Measurements from ENCODE around the gene EI24.

The EI24 gene

DNA sequence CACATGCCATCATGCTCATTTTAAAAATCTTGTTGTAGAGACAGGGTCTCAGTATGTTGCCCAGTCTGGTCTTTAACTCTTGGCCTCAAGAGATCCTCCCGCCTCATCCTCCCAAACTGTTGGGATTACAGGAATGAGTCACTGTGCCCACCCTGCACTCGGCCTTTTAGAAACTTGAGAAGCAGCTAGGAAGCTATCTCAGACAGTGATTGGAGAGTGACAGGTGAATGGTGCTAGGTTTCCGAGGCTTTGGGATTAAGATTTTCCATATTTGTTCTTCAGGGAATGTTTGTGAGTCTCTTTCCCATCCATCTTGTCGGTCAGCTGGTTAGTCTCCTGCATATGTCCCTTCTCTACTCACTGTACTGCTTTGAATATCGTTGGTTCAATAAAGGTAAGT, 10.5 kb downstream of the EI24 start:
- no peak for DNase-seq (ENCODE audit: low read depth)

DNA sequence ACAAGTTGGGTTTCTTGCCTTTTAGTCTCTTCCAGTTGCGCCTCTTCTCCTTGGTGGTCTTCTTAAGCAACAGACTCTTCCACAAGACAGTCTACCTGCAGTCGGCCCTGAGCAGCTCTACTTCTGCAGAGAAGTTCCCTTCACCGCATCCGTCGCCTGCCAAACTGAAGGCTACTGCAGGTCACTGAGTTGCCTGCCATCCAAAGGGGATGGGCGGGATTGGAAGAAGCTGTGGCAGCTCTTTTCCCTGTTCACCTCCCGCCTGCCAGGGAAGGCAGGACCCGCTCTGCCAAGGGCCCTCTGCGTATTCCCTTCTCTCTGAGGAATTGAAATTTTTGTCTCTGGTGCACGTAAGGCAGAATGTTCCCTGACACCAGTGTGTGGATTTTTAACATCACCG, 14.2 kb downstream of the EI24 start:
- no peak for DNase-seq (ENCODE audit: low read depth)

GRCh38 chr11:125585487-125585886, 16.2 kb downstream of the EI24 start:
- no peak for DNase-seq (ENCODE audit: low read depth)

DNA sequence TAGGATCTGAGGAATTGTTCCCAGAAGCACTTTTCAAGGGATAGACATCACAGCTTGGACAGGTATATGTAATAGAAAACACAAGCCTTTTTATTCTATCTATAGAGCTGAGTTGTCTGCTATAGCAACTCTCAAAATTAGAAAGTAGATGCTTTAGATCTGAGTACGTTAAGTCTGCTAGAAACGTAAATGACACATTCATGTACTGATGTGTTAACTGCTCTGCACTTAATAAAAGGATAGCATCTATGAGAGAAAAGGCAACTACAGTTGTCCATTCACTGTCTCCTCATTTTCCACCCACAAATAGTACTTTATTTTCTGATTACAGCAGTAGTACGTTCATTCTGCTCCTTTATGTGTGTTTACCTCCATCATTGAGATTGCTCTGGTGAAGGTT, 17.3 kb downstream of the EI24 start:
- no peak for DNase-seq (ENCODE audit: low read depth)

- DNase-seq (ENCODE audit: low read depth) = no peak
Observed at GRCh38 chr11:125587480-125587879, 18.2 kb downstream of the EI24 start.

DNA sequence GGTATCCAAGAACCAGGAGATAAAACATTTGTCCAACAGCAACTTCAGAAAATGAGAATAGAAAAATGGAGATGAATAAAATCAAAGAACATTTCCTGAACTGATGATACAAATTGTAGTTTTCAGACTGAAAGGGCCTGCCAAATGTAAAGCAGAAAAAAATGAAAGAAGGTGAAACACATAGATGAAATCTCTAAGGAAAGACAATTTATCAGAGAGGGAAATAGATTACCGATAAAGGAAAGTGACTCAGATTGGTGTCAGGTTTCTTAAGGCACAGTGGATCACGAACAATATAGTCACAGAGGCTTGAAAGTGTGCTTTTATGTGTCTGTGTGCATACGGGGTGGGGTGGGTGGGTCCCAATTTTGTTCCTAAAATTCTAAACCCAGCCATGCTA, 19.2 kb downstream of the EI24 start:
- no peak for DNase-seq (ENCODE audit: low read depth)

DNA sequence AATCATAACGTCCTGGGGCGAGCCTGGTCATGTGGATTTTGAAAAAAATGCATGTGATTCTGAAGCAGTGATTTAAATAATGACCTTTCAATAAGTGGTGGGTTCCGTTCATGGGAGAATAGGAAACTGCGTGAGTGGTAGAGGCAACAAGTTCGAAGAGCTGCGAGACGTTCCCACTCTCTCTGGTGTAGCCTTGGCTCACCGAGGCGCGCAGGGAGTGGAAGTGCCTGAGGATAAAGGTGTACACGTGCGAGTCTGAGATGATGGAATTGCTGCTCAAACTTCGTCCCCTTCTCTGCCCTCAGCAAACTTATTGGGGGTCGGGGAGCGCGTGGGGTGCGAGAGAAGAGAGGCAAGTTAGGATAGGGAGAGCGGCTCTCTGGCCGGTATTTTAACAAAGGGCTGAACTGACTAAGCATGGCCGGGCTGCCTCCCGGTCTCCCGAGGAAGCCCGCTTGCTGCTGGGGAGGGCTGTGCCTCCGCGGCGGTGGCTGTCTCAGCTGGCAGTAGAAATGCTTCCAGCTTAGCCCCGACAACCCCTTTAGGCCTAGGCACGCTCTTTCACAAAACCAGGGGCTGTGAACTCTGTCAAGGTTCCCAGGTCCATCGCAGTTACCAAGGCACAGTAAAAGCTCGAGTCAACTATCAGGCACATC, 22.5 kb downstream of the EI24 start:
- peak; percentile 23 for DNase-seq (ENCODE audit: low read depth)

GRCh38 chr11:125592305-125593113, 23.2 kb downstream of the EI24 start, which contains the start of gene STT3A:
STT3A (plus strand) TSS chr11:125592852; CDS start chr11:125595916, 3,064 bp downstream.
- peak; percentile 100 for DNase-seq (ENCODE audit: low read depth)

GRCh38 chr11:125593114-125593820, 24.0 kb downstream of the EI24 start:
- DNase-seq (ENCODE audit: low read depth) = peak; percentile 49

DNA sequence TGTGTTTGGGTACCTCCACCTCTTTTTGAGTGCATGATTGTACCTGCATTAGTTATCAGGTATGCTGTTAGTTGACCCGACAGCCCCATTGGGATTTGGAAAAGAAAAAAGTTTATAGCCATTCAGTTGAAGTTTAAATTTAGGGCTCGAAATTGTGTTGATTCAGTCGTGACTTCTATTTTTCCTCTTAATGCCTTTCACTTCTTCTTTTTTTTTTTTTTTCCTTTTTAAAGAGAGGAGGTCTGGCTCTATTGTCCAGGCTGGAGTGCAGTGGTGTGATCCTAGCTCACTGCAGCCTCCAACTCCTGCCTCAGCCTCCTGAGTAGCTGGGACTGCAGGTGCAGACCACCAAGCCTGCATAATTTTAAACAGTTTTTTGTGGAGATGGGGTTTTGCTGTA, 25.7 kb downstream of the EI24 start:
- no peak for DNase-seq (ENCODE audit: low read depth)

- DNase-seq (ENCODE audit: low read depth) = no peak
Observed at GRCh38 chr11:125600663-125601062, 31.4 kb downstream of the EI24 start.

DNA sequence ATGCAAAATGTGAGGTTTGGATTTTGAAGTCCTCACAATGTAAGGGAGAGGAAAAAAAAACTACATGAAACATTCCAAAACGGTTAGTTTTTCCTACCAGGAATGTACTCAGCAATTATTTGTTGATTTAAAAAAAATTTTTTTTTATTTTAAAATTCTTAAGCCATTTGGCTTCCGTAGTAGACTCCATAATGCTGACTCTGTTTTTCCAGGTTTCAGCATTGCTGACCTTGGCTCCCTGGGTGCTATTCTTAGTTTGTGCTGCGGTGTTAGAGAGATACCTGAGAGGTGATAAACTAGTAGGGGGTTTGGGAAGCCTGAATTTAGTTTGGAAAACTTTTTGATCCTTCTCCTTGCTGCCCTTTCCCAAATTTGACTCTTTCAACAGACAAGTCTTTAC, 33.9 kb downstream of the EI24 start:
- no peak for DNase-seq (ENCODE audit: low read depth)

- DNase-seq (ENCODE audit: low read depth) = no peak
Observed at GRCh38 chr11:125605417-125605816, 36.1 kb downstream of the EI24 start.

GRCh38 chr11:125609545-125609944, 40.3 kb downstream of the EI24 start:
- no peak for DNase-seq (ENCODE audit: low read depth)

DNA sequence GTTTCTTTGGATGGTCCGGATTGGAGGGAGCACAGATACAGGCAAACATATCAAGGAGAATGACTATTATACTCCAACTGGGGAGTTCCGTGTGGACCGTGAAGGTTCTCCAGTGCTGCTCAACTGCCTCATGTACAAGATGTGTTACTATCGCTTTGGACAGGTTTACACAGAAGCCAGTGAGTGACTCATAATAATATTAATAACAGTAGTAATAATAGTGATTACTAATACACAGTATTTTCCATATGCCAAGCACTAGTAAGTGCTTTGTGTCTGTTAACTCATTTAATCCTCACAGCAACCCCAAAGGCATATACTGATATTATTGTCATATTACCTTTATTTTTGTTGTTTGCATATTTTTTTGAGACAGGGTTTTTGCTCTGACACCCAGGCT, 49.1 kb downstream of the EI24 start:
- no peak for DNase-seq (ENCODE audit: low read depth)

- DNase-seq (ENCODE audit: low read depth) = peak; percentile 57
Observed at GRCh38 chr11:125621995-125622394, 52.7 kb downstream of the EI24 start.

- DNase-seq (ENCODE audit: low read depth) = no peak
Observed at GRCh38 chr11:125623064-125623463, 53.8 kb downstream of the EI24 start.

DNA sequence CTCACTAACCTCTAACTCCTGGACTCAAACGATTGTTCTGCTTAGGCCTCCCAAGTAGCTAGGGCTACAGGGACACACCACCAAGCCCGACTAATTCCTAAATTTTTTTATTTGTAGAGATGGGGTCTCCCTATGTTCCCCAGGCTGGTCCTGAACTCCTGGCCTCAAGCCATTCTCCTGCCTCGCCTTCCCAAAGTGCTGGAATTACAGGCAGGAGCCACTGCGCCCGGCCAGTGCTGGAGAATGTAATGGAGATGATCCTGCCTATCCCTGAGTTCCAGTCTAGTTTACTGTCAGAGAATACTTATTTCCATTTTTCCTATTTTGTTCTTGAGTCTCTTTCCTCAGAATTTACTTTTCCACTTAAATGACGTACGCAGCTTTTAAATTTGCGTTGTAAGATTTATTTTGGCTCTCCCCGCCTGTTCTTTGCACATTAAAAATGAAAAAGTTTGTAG, 55.5 kb downstream of the EI24 start, which contains the start of gene CHEK1:
TSS of gene CHEK1 (plus strand) at position 408 of the 458 bp plus-strand sequence. CDS start 1,606 bp downstream, outside the sequence.
- DNase-seq (ENCODE audit: low read depth) = no peak

DNA sequence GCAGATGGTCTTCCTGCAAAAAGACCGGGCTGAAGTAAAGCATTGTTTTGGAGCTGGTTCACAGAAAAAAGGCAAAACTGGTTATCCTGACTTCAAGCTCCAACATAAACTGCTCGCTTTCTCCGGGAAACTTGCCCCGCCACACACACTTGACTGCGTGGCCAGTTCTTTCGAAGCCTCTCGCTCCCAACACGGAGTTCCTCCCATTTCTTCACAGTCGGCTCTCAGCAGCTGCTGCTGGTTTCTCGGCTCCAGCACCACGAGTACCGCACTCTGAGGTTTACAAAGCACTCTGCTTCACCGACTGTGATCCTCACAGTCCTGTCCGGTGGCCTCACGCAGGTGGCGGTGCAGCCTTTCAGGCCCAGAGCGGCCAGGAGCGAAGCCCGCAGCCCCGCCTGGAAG, 56.0 kb downstream of the EI24 start:
- no peak for DNase-seq (ENCODE audit: low read depth)

DNA sequence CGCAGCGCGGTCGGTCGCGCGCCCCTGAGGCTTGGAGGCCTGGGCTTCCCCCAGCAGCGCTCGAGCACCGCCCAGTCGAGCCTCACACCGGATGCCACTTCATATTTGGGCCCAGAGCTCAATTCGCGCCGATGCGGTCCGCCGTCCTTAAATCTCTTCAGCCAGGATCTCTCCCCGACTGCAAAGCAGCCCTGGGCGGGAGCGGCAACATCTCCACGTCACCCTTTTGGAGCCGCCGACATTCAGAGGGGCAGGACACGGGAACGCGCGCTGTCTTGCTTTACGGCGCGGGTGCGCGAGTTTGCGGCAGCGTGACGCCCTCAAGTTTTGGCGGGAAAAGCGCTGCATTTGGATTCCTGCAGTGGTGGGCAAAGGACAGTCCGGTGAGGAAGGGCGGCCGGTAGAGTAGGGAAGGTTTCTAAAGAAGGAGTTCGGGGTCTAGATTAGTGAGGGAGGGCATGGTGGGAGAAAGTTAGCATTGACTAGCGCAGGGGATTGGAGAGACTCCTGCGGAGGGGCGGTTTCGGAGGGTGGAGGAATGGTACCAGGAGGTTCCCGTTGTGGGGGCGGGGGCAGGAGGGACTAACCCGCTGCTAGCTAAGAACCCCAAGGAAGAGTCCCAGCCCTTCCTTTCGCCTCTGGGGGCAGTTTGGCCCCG, 56.5 kb downstream of the EI24 start:
- peak; percentile 82 for DNase-seq (ENCODE audit: low read depth)

- DNase-seq (ENCODE audit: low read depth) = peak; percentile 73
Observed at GRCh38 chr11:125626288-125626950, 57.1 kb downstream of the EI24 start.
